ENCODE results near the gene CBLN3. TPM values are rescaled to one million over a fixed set of nuclear protein-coding genes. Genes with fewer than 3 reads are reported as not detected.

The CBLN3 gene
- total RNA-seq, 1 experiment from 2014 or later, result 1.4 TPM

DNA sequence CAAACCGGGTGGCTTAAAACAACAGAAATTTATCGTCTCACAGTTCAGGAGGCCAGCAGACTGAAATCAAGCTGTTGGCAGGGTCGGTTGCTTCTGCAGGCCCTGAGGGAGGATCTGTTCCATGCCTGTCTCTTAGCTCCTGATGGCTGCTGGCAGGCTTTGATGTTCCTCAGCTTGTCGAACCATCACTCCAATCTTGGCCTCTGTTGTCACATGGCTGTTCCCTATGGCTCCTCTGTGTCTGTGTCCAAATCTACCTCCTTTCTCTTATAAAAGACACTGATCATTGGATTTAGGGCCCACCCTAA is 47.5 kb downstream of the CBLN3 start:
- H3K4me3 ChIP-seq (ENCODE audit: low read depth, low read length), result no peak overlapping the region
- H3K36me3 ChIP-seq (ENCODE audit: control insufficient read depth, insufficient read depth, low read length), result no peaks in the 10 kb centered on the region
- DNase-seq, result no peak
- H3K36me3 Mint-ChIP-seq (ENCODE audit: insufficient read depth, unreplicated experiment), result no peaks in the 10 kb centered on the region
- H3K27me3 ChIP-seq (replicated peaks; ENCODE audit: control insufficient read depth, insufficient read depth, low read length), result no peaks in the 10 kb centered on the region
- H3K9me3 ChIP-seq, result no peaks in the 10 kb centered on the region
- H3K27me3 Mint-ChIP-seq (ENCODE audit: insufficient read depth, unreplicated experiment), result no peaks in the 10 kb centered on the region
- no peak overlapping the region for H3K27ac Mint-ChIP-seq (ENCODE audit: unreplicated experiment)
- POLR2A ChIA-PET, result no interaction called here
- BruUV-seq (replicated peaks), result no TSS peak
- no peaks in the 10 kb centered on the region for H3K4me1 Mint-ChIP-seq (ENCODE audit: low read depth, unreplicated experiment)
- H3K4me3 Mint-ChIP-seq (ENCODE audit: unreplicated experiment), result no peak overlapping the region
- intact Hi-C loops (cut with micrococcal nuclease; ENCODE audit: unreplicated experiment), result no loop called here
- CTCF ChIA-PET, result interaction anchor here (1.3 to 1.7 kb wide), 2 partner anchors 9 to 50 kb away, joined by 5 to 6 read pairs; no protein-coding TSS in a partner anchor
- TF ChIP-seq, protein P1, sequence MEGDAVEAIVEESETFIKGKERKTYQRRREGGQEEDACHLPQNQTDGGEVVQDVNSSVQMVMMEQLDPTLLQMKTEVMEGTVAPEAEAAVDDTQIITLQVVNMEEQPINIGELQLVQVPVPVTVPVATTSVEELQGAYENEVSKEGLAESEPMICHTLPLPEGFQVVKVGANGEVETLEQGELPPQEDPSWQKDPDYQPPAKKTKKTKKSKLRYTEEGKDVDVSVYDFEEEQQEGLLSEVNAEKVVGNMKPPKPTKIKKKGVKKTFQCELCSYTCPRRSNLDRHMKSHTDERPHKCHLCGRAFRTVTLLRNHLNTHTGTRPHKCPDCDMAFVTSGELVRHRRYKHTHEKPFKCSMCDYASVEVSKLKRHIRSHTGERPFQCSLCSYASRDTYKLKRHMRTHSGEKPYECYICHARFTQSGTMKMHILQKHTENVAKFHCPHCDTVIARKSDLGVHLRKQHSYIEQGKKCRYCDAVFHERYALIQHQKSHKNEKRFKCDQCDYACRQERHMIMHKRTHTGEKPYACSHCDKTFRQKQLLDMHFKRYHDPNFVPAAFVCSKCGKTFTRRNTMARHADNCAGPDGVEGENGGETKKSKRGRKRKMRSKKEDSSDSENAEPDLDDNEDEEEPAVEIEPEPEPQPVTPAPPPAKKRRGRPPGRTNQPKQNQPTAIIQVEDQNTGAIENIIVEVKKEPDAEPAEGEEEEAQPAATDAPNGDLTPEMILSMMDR (IDR thresholded peaks at IDR 0.05; ENCODE audit: insufficient read depth in 1 of 2, low read depth in 1 of 2, low read length in 1 of 2, severe bottlenecking in 1 of 2, unreplicated experiment in 1 of 2), result no peak
- H3K4me1 ChIP-seq, result no peaks in the 10 kb centered on the region
- H3K9me3 Mint-ChIP-seq (ENCODE audit: unreplicated experiment), result no peaks in the 10 kb centered on the region

DNA sequence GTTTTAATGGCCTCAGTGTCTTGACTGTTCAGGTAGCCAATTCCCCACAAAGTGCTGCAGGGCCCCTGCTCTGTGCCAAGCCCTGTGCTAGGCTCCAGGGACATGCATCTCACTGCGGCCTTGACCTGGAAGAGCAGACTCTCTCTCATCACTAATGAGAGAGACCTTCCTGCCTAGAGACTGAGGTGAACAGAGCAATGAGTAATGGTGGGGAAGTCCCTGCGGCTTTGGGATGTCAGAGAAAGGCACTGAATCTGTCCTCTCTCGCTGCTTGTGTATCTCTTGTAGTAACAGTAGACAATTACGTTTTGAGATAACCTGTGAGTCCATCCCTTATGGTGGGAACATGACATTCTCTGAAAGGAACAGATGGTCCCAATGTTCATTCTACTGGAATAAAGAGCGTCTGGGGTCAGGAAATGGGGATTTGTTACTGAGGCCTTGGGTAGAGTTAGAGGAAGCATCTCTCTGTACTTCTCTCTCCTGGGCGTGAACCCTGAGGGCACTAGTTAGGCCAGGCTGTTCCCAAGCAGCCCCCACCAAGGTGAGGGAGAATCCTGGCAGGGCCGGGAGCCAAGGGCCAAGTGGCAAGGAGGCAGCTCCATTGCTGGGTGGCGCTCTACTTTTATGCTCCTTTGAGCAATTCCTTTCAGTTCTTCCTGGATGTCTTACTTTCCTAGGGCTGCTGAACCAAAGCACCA is 48.0 kb downstream of the CBLN3 start:
- no peaks in the 10 kb centered on the region for H3K4me1 ChIP-seq
- no peaks in the 10 kb centered on the region for H3K27me3 ChIP-seq (replicated peaks; ENCODE audit: control insufficient read depth, insufficient read depth, low read length)
- no peaks in the 10 kb centered on the region for H3K4me1 Mint-ChIP-seq (ENCODE audit: low read depth, unreplicated experiment)
- DNase-seq, result no peak
- no peaks in the 10 kb centered on the region for H3K9me3 Mint-ChIP-seq (ENCODE audit: unreplicated experiment)
- no peaks in the 10 kb centered on the region for H3K9me3 ChIP-seq
- H3K27me3 Mint-ChIP-seq (ENCODE audit: insufficient read depth, unreplicated experiment), result no peaks in the 10 kb centered on the region
- no peak overlapping the region for H3K4me3 ChIP-seq (ENCODE audit: low read depth, low read length)
- no peaks in the 10 kb centered on the region for H3K36me3 Mint-ChIP-seq (ENCODE audit: insufficient read depth, unreplicated experiment)
- ChIA-PET POLR2A (no interaction called here), CTCF (interaction anchor here (1.3 kb wide), 1 partner anchor 9 kb away, joined by 5 read pairs; no protein-coding TSS in a partner anchor)
- BruUV-seq (replicated peaks), result no TSS peak
- intact Hi-C loops (cut with micrococcal nuclease; ENCODE audit: unreplicated experiment), result no loop called here
- TF ChIP-seq, protein P1 (IDR thresholded peaks at IDR 0.05; ENCODE audit: insufficient read depth in 1 of 2, low read depth in 1 of 2, low read length in 1 of 2, severe bottlenecking in 1 of 2, unreplicated experiment in 1 of 2), result no peak
- no peaks in the 10 kb centered on the region for H3K36me3 ChIP-seq (ENCODE audit: control insufficient read depth, insufficient read depth, low read length)
- H3K27ac Mint-ChIP-seq (ENCODE audit: unreplicated experiment), result no peak overlapping the region
- H3K4me3 Mint-ChIP-seq (ENCODE audit: unreplicated experiment), result no peak overlapping the region

DNA sequence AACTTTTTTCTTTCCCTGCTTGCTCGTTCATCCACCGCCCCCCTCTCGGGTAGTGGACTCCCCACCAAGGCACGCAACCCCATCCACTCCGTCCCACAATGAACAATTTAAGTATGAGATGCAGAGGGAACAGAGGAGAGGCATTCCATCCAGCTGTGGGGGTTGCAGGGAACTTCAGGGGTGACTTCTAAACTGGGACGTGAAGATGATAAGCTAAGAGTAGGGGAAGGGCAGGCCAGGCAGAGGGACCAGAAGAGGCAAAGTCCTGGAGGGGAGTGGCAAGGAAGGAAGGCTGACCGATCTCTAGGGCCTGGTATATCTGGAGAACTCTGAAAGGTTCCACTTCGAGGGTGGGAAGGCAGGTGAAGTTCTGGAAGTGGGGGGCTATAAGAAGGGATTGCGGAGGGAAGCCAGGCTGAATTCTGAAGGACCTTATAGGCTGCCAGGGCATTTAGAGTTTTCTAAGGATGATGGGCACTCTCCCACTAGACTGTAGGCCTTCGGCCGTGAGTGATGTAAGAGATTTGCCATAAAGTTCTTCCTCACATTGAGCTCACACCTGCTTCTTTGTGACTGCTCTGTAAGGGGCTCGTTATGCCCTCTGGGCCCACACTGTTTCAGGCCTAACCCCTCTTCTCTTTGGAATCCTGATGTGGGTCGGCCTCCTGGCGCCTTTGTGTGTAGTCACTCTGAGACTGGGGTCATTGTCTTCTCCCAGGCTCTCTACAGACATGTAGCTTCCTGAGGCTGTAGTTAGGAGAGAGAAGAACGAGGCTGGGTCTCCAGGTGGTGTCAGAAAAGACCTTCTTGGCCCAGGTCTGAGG is 49.3 kb downstream of the CBLN3 start:
- H3K4me1 Mint-ChIP-seq (ENCODE audit: low read depth, unreplicated experiment), result no peaks in the 10 kb centered on the region
- no peaks in the 10 kb centered on the region for H3K36me3 Mint-ChIP-seq (ENCODE audit: insufficient read depth, unreplicated experiment)
- ChIA-PET CTCF (no interaction called here), POLR2A (no interaction called here)
- no peaks in the 10 kb centered on the region for H3K27me3 Mint-ChIP-seq (ENCODE audit: insufficient read depth, unreplicated experiment)
- DNase-seq, result no peak
- no peak overlapping the region for H3K4me3 Mint-ChIP-seq (ENCODE audit: unreplicated experiment)
- no peak overlapping the region for H3K4me3 ChIP-seq (ENCODE audit: low read depth, low read length)
- no peaks in the 10 kb centered on the region for H3K4me1 ChIP-seq
- intact Hi-C loops (cut with micrococcal nuclease; ENCODE audit: unreplicated experiment), result no loop called here
- no peaks in the 10 kb centered on the region for H3K9me3 ChIP-seq
- no peaks in the 10 kb centered on the region for H3K9me3 Mint-ChIP-seq (ENCODE audit: unreplicated experiment)
- H3K27ac Mint-ChIP-seq (ENCODE audit: unreplicated experiment), result no peak overlapping the region
- no peaks in the 10 kb centered on the region for H3K27me3 ChIP-seq (replicated peaks; ENCODE audit: control insufficient read depth, insufficient read depth, low read length)
- no peaks in the 10 kb centered on the region for H3K36me3 ChIP-seq (ENCODE audit: control insufficient read depth, insufficient read depth, low read length)
- TF ChIP-seq, protein P1 (IDR thresholded peaks at IDR 0.05; ENCODE audit: insufficient read depth in 1 of 2, low read depth in 1 of 2, low read length in 1 of 2, severe bottlenecking in 1 of 2, unreplicated experiment in 1 of 2), result no peak
- no TSS peak for BruUV-seq (replicated peaks)

Measured in Caco-2 (cell line).